ENCODE results near the gene PPP4R4. TPM values are rescaled to one million over a fixed set of nuclear protein-coding genes. Genes with fewer than 3 reads are reported as not detected.

Gene PPP4R4
- total RNA-seq, 1 donor = under 0.01 TPM

- H3K79me2 ChIP-seq (ENCODE audit: insufficient read depth, low read length) = no peaks in the 10 kb centered on the region
- H3K27ac ChIP-seq (ENCODE audit: low read depth, low read length) = no peak overlapping the region
- H3K4me1 ChIP-seq (ENCODE audit: insufficient read depth, low read length) = peaks cover 7% of the 10 kb centered on the region
- no peaks in the 10 kb centered on the region for H3K36me3 ChIP-seq (ENCODE audit: insufficient read depth, low read length)
- H4K20me1 ChIP-seq (ENCODE audit: insufficient read depth, low read length) = no peaks in the 10 kb centered on the region
- H3K27me3 ChIP-seq (ENCODE audit: insufficient read depth, low read length) = no peaks in the 10 kb centered on the region
- TF ChIP-seq, protein P1, sequence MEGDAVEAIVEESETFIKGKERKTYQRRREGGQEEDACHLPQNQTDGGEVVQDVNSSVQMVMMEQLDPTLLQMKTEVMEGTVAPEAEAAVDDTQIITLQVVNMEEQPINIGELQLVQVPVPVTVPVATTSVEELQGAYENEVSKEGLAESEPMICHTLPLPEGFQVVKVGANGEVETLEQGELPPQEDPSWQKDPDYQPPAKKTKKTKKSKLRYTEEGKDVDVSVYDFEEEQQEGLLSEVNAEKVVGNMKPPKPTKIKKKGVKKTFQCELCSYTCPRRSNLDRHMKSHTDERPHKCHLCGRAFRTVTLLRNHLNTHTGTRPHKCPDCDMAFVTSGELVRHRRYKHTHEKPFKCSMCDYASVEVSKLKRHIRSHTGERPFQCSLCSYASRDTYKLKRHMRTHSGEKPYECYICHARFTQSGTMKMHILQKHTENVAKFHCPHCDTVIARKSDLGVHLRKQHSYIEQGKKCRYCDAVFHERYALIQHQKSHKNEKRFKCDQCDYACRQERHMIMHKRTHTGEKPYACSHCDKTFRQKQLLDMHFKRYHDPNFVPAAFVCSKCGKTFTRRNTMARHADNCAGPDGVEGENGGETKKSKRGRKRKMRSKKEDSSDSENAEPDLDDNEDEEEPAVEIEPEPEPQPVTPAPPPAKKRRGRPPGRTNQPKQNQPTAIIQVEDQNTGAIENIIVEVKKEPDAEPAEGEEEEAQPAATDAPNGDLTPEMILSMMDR (IDR thresholded peaks at IDR 0.05; ENCODE audit: extremely low read depth, low read depth, low read length) = no peak
- H3K4me2 ChIP-seq (ENCODE audit: insufficient read depth, low read length) = no peak overlapping the region
- H3K9me3 ChIP-seq (ENCODE audit: low read depth, low read length) = no peaks in the 10 kb centered on the region
- no peak for DNase-seq (ENCODE audit: insufficient read length, low spot score, missing footprints)
- H3K4me3 ChIP-seq (ENCODE audit: insufficient read depth, low read length) = no peak overlapping the region
- no peak overlapping the region for H2AFZ ChIP-seq (ENCODE audit: low read length)
Measured at GRCh38 chr14:94224040-94224439, 49.9 kb downstream of the PPP4R4 start.

DNA sequence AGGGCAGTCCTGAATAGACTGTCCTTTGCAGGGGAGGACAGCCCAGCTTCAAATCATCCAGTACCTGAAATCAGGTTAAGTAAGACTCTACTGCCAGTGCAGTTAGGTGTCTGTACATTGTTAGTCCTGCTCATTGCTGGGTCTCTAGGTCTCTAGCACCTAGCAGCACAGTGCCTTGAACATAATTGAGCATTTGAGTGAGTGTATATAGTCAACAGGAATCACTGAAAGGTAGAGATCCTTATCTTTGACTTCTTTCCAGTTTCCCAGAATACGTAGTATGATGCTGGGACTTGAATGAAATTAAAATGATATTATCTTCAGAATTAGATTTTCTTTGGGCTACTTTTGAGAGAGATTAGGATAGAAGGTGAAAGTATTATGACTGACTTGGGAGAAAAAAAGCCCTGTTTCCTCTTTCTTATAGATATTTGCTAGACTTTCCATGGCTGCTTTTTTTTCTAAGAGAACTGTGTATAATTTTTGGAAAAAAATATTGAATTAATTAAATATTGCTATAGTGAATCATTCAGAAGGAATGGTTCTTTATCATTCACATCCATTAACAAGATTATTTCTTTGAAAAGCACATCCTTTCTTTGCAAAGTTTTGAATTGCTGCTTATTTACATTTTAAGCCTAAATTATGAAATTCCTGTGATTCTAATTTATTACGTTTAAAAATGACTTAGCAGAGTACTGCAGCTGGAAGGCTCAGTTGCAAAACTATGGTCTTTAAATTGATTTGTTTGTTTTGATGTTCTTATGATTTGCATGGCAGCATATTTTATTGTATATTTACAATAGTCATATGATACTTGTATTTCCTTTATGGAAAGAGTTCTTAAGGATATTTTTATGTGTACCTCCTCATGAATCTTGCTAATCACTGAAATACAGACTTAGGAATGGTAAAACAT, 51.6 kb downstream of the PPP4R4 start:
- Histone ChIP-seq H2AFZ (ENCODE audit: low read length) (peak overlapping the region; percentile 7), H3K79me2 (ENCODE audit: insufficient read depth, low read length) (no peaks in the 10 kb centered on the region), H3K4me1 (ENCODE audit: insufficient read depth, low read length) (peaks cover 7% of the 10 kb centered on the region), H3K36me3 (ENCODE audit: insufficient read depth, low read length) (no peaks in the 10 kb centered on the region), H3K27ac (ENCODE audit: low read depth, low read length) (no peak overlapping the region), H3K27me3 (ENCODE audit: insufficient read depth, low read length) (no peaks in the 10 kb centered on the region), H3K4me2 (ENCODE audit: insufficient read depth, low read length) (no peak overlapping the region), H3K9me3 (ENCODE audit: low read depth, low read length) (no peaks in the 10 kb centered on the region), H3K4me3 (ENCODE audit: insufficient read depth, low read length) (no peak overlapping the region), H4K20me1 (ENCODE audit: insufficient read depth, low read length) (no peaks in the 10 kb centered on the region)
- TF ChIP-seq, protein P1 (IDR thresholded peaks at IDR 0.05; ENCODE audit: extremely low read depth, low read depth, low read length) = no peak
- no peak for DNase-seq (ENCODE audit: insufficient read length, low spot score, missing footprints)

DNA sequence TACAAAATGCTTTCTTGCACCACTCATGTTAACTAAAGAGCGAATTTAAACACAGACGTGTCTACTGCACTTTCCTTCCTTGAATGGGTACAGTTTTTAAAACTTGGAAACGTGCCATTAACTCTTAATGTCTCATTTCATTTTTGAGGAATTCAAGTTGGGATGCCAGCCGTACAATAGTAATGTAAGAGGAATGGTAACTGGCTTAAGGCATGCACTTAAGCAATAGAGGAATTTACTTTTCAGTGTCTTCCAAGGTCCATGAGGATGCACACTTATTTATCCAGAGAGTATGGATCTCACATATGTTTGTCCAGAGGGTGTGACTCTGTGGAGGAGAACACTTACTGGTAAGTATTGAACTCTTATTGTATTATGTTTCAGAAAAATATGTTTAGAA, 52.9 kb downstream of the PPP4R4 start:
- no peaks in the 10 kb centered on the region for H3K79me2 ChIP-seq (ENCODE audit: insufficient read depth, low read length)
- H3K4me2 ChIP-seq (ENCODE audit: insufficient read depth, low read length) = peak overlapping the region; percentile 4
- H4K20me1 ChIP-seq (ENCODE audit: insufficient read depth, low read length) = no peaks in the 10 kb centered on the region
- no peaks in the 10 kb centered on the region for H3K27me3 ChIP-seq (ENCODE audit: insufficient read depth, low read length)
- no peak overlapping the region for H3K27ac ChIP-seq (ENCODE audit: low read depth, low read length)
- TF ChIP-seq, protein P1 (IDR thresholded peaks at IDR 0.05; ENCODE audit: extremely low read depth, low read depth, low read length) = no peak
- no peak overlapping the region for H2AFZ ChIP-seq (ENCODE audit: low read length)
- H3K4me1 ChIP-seq (ENCODE audit: insufficient read depth, low read length) = peaks cover 7% of the 10 kb centered on the region
- H3K9me3 ChIP-seq (ENCODE audit: low read depth, low read length) = no peaks in the 10 kb centered on the region
- H3K36me3 ChIP-seq (ENCODE audit: insufficient read depth, low read length) = no peaks in the 10 kb centered on the region
- no peak for DNase-seq (ENCODE audit: insufficient read length, low spot score, missing footprints)
- no peak overlapping the region for H3K4me3 ChIP-seq (ENCODE audit: insufficient read depth, low read length)

DNA sequence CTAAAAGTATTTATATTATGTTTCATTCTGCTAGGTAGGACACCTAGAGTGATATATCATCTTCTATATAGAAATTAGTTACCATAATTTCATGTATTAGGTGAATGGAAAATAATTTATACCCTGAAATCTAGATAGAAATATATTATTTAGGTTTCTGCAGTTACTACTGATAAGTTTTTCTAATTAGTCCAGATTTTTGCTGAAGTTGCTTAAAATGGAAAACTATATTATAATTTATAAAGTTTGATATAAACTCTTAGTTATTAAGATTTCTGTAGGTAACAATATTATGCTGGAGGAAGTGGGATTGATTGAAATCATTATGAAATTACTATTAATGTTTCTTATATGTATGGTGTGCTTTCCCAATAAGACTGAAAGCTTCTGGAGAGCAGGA, 62.9 kb downstream of the PPP4R4 start:
- Histone ChIP-seq H3K27ac (ENCODE audit: low read depth, low read length) (no peak overlapping the region), H3K36me3 (ENCODE audit: insufficient read depth, low read length) (no peaks in the 10 kb centered on the region), H4K20me1 (ENCODE audit: insufficient read depth, low read length) (no peaks in the 10 kb centered on the region), H3K27me3 (ENCODE audit: insufficient read depth, low read length) (no peaks in the 10 kb centered on the region), H3K4me1 (ENCODE audit: insufficient read depth, low read length) (no peaks in the 10 kb centered on the region), H3K4me2 (ENCODE audit: insufficient read depth, low read length) (no peak overlapping the region), H3K79me2 (ENCODE audit: insufficient read depth, low read length) (no peaks in the 10 kb centered on the region), H3K4me3 (ENCODE audit: insufficient read depth, low read length) (no peak overlapping the region), H3K9me3 (ENCODE audit: low read depth, low read length) (no peaks in the 10 kb centered on the region), H2AFZ (ENCODE audit: low read length) (no peak overlapping the region)
- TF ChIP-seq, protein P1 (IDR thresholded peaks at IDR 0.05; ENCODE audit: extremely low read depth, low read depth, low read length) = no peak
- no peak for DNase-seq (ENCODE audit: insufficient read length, low spot score, missing footprints)

Data from osteoblast (primary cell).